GM19468 (cell line): ENCODE data around the gene LMF2.
A peak's percentile ranks its signal among the peaks of the same experiment; 100 is the strongest.
"Not testable (repeated sequence)": the region's sequence is repeated elsewhere in the genome, so short reads cannot be mapped to it uniquely, and the experiment has no call there.

Experiments used
- ATAC-seq: cut with Tn5 transposase; IDR thresholded peaks from one replicate; pipeline ENCODE4 v1.9.1; 2021; ENCODE audit warnings: mild to moderate bottlenecking, moderate library complexity, moderate number of reproducible peaks; ENCODE audit not compliant: unreplicated experiment; ENCODE audit errors: extremely low read depth

The LMF2 gene

DNA sequence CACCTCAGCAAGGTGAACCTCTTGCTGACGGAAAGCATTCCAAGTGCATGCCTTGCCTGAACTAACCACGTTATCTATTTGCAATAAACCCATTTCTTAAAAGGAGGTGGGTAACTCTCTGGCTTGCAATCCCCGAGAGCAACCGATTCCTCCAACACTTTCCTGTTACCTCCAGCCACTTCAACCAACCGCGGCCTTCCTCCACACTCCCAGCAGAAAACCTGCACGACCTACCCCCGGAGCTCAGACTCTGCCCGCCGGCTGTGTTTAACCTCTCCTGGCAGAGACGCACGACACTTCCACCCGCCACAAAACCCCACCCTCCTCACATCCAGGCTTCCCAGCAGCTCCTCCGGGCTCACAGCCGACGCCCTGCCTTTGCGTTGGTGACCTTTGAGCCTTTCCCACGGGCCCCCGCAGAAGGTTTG lies 17.2 kb upstream of the LMF2 start:
- no peak for ATAC-seq

DNA sequence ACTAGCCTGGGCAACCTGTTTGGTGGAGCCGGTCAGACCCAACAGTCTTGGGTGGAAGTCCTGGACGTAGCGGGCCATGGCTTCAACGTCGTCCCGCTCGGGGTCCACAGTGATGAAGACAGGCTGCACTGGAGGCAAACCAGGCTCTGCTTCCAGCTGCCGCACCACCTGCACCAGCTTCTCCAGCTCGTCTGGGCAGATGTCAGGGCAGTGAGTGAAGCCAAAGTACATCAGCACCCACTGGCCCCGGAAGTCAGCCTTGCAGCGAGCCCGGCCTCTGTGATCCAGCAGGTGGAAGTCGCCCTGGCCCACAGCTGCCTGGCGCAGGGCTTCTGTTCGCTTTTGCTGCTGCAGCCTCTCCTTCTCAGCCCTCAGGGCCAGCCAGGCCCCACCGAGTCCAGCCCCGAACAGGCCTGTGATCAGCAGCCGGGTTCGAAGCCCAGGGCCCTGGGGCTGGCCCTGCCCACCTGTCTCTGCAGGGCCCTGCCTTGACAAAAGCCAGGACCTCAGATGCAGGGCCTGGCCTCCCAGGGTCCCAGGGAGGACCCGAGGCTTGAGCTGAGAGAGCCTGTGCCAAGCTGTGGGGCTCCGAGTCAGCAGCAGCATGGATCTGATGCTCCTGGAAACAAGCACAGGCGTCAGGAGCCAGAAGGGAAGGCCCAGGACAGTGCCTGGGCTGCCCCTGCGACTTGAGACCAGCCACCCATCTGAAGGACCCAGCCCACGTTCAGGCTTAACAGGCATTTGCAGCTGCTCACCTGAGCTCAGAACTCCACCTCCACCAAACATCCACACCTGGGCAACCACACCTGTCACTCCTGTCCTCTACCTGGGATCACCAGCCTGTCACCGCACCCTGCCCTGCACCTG lies 16.5 kb upstream of the LMF2 start:
- no peak for ATAC-seq

DNA sequence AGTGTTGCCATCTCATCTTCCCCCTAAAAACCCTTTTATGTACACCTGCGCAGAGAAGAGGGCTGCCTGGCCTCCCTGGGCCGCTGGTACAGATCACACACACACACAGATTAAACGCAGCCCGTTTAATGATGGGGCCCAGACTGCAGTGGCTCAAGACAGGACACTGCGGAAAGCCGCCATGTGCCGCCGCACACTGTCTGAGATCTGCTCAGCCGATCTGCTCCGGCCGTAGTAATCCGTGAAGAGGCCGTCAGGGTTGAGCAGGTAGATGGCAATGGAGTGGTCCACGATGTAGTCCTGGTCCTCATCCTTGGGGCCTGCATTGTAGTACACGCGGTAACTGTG lies 15.9 kb upstream of the LMF2 start:
- ATAC-seq: no peak

DNA sequence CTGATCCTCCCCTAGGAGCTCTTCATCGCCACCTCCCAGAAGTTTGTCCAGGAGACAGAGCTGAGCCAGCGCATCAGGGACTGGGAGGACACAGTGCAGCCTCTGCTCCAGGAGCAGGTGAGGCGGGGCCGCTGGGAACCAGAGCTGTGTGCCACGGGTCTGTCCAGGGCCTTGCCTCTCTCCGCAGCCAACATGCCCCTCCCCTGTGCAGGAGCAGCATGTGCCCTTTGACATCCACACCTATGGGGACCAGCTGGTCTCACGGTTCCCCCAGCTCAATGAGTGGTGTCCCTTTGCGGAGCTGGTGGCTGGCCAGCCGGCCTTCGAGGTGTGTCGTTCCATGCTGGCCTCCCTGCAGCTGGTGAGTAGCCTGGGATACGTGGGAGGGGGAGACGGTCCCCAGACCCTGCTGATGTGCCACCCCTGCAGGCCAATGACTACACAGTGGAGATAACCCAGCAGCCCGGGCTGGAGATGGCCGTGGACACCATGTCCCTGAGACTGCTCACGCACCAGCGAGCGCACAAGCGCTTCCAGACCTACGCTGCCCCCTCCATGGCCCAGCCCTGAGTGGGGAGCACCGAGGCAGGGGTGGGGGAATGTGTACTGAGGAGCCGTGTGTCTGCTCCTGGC lies 15.4 kb upstream of the LMF2 start:
- ATAC-seq: no peak

DNA sequence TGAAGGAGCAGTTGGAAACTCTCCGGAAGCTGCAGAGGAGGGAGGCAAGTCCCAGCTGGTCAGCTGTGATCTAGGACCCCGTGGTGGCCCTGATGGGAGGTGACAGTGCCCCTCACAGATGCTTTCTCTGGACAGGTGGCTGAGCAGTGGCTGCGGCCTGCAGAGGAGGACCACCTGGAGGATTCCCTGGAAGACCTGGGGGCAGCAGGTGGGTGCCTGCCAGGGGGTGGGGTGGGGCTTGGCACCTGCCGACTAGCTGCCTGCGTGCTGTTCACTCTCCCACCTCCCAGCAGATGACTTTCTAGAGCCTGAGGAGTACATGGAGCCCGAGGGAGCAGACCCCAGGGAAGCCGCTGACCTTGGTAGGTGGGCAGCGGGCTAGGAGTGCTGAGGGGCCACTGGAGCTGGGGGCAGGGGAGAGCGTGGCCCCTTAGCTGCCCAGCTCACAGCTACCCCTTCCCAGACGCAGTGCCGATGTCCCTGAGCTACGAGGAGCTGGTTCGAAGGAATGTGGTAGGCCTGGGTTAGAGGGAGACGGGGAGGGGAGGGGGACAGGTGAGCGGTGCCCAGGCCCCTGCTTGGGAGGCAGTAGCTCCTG lies 14.8 kb upstream of the LMF2 start:
- no peak for ATAC-seq

DNA sequence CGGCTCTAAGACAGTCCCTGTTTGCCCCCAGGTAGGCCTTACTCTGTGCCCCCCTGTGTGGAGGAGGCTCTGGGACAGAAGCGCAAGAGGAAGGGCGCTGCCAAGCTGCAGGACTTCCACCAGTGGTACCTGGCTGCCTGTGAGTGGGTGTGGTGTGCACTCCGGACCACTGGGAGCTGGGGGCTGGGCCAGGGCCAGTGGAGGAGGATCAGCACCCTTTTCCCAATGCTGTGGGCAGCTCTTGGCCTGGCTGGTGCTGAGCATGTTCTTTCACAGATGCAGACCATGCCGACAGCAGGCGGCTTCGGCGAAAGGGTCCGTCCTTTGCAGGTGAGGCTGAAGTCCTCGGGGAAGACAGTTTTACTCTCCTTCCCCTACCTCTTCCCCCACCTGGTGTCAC lies 14.2 kb upstream of the LMF2 start:
- no peak for ATAC-seq

DNA sequence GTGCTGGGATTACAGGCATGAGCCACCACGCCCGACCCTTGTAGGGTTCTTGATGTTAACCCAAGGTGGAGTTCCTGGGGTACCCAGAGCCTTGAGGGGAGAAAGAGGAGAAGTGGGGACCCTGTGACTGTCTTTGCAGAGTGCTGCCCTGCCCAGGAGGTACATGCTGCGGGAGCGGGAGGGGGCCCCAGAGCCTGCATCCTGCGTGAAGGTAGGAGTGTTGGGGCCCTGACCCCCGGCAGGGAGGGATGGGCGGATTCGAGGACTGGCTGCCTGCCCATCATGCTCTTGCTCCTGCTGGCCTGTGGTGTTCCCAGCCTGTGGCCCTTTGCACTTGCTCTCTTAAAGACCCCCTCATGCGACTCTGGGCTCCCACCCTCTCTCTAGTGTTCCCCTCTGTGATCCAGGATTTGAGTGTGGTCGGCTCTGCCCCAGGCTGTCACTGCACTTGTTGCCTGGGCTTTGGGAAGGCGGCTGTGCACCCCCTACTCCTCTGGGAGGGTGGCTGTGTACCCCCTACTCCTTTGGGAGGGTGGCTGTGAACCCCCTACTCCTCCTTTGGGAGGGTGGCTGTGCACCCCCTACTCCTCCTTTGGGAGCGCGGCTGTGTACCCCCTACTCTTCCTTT lies 13.4 kb upstream of the LMF2 start:
- no peak for ATAC-seq

DNA sequence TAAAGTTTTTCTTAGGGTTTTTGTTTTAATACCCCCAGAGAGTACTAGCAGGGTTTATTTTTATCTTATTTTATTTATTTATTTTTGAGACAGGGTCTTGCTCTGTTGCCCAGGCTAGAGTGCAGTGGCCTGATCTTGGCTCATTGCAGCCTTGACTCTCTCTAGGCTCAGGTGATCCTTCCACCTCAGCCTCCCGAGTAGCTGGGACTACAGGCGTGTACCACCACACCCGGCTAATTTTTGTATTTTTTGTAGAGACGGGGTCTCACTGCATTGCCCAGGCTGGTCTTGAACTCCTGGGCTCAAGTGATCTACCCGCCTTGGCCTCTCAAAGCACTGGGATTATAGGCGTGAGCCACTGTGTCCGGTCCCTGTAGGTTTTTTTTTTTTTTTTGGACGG lies 12.7 kb upstream of the LMF2 start:
- not testable (repeated sequence) for ATAC-seq

DNA sequence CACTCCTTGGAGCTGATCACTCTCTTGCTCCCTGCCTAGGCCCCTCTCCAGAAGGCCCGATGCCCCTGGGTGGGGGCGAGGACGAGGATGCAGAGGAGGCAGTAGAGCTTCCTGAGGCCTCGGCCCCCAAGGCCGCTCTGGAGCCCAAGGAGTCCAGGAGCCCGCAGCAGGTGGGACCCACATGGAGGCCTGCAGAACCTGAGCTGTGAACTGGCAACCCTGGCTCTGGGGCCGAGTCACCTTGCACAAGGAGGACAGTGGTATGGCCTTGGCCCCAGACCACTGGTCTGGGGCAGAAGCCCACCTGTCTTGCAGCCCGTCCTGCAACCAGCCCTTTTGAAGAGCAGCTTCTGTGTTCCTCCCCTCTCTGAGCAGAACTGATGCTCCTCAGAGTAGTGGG lies 11.6 kb upstream of the LMF2 start:
- no peak for ATAC-seq

DNA sequence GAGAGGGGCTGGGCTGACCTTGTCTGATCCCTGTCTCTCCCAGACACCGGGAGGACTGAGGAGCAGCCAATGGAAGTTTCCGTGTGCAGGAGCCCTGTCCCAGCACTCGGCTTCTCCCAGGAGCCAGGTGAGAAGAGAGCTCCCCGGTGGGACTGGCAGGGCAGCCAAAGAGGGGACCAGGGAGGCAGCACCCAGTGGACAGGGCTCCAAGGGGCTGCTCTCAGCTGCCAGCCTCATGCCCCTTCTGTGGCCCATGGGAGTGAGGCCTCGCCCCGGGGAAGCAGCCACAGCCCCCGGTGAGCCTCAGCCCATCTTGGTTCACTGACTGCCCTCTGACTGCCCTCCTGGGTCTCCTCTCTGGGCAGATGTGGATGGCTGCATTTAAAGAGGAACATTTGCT lies 11.1 kb upstream of the LMF2 start:
- ATAC-seq: no peak

DNA sequence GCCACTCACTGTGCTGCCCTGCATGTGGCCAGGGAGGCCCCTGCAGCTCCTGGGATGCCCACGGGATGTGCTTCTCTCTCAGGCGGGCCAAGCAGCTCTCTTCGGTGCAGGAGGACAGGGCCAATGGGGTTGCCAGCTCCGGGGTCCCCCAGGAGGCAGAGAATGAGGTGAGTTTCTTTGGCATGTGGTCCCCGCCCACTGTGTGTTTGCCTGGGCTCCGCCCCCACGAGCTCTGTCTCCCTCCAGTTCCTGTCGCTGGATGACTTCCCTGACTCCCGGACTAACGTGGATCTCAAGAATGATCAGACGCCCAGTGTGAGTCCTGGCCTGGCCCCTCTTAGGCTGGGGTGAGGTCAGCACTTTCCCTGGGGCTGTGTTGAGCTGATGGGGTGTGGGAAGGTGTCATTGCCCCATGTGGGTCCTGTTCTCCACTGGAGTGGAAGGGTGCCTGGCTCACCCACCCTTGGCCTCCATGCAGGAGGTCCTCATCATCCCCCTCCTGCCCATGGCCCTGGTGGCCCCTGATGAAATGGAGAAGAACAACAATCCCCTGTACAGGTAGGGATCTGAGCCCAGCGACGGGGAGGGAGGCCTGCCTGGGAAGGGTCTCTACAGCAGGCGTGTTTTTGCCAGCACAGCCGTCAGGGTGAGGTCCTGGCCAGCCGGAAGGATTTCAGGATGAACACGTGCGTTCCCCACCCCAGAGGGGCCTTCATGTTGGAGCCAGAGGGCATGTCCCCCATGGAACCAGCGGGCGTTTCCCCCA lies 10.2 kb upstream of the LMF2 start:
- ATAC-seq: no peak

DNA sequence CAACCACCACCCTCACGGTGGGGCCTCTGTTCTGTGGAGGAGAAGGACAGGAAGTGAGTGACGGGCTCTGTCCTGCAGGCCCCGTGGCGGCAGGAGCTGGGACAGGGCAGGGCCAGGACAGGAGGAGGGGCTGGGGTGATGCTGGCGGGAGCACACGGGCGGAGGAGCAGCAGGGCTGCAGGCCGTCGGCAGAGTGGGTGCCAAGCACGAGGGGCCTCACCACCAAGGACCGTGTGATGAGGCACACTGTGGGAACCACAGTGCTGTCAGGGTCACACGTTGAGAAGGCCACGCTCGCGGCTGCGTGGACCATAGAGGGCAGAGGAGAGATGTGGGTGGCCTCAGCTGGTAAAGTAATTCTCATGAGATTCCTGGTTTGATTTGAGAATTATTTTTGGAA lies 9.4 kb upstream of the LMF2 start:
- ATAC-seq: no peak

DNA sequence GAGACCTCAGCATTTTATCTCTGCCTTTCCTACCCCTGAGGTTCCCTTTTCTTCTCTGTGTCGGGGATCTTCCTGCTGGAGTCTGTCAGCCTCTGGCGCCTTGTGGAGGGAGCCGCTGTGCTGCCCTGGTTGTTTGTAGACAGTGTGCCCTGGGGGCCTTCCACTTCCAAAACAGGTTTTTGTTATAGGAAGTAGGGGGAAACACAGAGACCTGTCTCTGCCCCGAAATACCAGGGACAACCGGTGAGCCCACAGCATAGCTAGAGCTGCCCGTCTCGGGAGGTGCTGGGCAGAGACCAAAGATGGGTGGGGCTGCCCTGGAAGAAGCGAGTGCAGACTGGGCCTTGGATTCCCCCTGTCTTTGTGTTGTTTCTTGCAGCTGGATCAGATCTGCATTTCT lies 8.6 kb upstream of the LMF2 start:
- no peak for ATAC-seq

DNA sequence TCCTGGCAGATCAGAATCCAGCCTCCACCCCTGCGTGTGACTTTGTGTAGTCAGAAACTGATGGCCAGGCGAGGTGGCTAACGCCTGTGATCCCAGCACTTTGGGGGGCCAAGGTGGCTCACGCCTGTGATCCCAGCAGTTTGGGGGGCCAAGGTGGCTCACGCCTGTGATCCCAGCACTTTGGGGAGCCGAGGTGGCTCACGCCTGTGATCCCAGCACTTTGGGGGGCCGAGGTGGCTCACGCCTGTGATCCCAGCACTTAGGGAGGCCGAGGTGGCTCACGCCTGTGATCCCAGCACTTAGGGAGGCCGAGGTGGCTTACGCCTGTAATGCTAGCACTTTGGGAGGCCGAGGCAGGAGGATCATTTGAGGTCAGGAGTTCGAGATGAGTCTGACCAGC lies 5.7 kb upstream of the LMF2 start:
- ATAC-seq: no peak

DNA sequence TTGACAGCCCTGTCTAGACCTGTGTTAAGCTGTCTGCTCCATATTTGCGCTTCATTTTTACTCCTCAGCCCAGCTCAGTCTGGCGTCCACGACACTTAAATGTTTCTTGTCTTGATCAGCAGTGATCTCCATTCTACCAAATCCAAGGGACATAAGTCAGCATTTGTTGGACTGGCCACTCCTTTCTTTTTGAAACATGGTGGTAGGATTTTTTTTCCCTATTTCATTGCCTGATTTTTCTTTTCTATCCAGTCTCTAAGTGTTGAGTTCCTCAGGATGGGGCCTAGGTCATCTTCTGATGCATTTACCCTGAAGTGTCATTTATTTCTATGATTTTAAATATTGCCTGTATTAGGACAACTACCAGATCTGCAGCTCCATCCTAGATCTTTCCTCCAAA lies 1.4 kb upstream of the LMF2 start:
- no peak for ATAC-seq

DNA sequence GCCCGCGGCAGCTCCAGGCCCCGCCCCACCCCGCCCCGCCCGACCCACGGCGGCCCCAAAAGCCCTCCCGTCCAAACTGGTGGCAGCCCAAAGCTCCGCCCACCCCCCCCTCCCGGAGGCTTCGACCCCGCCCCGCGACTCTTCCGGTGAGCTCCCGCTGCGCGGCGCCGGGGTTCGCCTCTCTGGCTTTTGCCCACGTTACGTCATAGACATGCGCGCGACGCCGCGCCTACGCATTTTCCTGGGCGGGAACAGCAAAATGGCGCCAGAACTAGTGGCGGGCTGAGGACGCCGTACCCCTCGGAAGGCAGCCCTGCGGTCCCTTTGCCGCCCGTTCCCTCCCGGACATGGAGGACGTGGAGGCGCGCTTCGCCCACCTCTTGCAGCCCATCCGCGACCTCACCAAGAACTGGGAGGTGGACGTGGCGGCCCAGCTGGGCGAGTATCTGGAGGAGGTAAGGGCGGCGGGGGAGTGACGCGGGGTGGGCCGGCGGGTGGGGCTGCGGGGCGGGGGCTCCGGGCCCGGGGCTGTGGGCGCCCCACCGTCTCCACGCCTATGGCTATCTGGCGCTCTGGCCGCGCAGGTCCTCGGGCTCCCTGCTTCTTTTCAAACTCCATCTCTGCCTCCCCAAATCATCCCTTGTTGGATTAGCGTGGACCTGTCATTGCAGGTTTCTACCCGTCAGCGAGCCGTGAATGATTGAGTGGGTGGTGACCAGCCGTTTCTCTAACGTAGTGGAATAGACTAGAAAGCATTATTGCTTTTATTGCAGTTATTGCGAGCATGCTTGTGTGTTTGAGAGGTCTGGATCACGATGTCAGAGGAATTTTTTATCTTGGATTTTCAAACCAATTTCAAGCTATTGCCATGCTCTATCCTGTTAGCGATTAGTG lies 736 bp upstream of the LMF2 start, which contains the start of gene NCAPH2:
NCAPH2 (plus strand) TSS at position 234 of the 894 bp plus-strand sequence; CDS start at position 348, 114 bp downstream.
- ATAC-seq: peak; percentile 69

DNA sequence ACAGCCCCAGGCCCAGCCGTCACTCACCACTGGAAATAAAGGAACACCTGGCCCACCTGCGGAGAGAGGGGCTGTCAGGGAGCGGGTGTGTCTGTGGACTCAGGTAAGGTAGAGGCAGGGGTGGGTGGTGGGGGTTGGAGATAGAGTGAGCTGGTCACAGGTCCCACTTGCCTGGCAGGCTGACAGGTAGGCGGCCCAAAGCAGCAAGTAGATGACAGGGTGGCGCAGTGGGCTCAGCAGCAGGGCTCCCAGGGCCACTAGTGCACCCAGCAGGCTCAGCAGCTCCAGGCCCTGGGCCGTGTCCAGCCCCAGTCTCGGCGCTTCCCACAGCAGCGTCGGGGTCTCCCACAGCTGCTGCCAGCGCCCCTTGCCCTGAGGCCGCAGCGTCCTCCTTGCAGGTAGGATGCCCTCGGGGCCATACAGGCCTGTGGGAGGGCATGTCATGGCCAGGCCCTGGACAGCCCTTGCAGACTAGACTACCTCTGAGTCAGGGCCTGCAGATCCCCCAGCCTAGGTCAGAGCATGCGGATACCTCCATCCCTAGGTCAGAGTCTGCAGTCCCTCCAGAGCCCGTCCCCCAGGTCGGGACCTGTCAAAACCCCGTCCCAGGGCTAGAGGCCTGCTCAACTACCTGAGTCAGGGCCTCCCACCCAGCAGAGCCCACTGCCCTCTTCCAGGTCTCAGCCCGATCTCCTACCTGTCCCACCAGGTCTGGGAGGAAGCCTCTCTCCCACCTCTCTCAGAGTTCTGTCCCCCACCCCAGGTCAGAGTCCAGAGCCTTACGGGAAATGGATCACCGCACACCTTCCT lies 686 bp downstream of the LMF2 start:
- ATAC-seq: no peak

DNA sequence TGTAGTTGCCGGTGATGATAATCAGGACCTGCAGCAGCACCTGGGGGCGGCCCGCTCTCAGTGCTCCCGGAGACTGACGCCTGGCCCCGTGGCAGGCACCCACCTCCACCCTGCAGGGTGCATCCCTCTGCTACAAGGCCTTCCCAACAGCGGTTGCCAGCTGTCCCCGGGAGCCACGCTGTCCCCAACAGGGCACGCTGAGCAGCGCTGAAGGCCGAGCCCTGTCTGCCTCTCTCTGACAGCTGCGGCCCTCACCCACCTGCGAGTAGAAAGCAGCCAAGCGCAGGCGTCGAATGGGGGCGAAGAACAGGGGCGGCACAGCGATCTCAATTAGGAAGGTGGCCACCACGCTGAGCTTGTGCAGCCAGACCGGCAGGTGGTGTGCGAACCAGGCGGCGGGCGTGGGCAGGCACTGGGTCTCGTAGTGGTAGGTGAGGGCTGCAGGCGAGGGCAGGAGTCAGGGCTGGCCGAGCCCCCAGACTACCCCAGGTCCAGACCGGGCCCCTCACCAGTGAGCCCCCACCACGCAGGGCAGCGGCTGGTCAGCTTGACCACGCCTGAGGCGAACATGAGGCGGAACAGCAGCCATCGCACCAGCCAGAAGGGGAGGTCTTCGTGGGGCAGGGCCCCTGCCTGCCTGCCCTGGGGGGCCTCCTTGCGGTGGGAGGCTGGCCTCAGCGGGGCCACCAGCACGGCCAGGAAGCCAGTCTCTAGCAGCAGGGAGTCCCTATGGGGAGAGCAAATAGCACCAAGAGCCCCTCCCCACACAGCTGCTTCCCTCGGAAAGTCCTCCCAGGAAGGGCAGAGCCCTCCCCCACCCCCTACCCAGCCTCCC lies 1.5 kb downstream of the LMF2 start:
- no peak for ATAC-seq
